Gastroesophageal sphincter (tissue), 3 donors: ENCODE measurements around the gene JPH4.

Experiments used
- CTCF ChIP-seq, 4 experiments: fragments of 200-600 bp in 2 of 4; fragments of 450-650 bp in 2 of 4; sonication (generic) in 1 of 4; IDR thresholded peaks; one replicate each; pipeline ENCODE4 v1.5.1; 2017 to 2019; ENCODE audit warnings: antibody characterized with exemption in 4 of 4, mild to moderate bottlenecking in 2 of 4, moderate library complexity in 2 of 4
- EP300 ChIP-seq: sonication (generic); formaldehyde crosslinking; IDR thresholded peaks from one replicate; pipeline ENCODE4 v1.6.1; 2017; ENCODE audit warnings: antibody characterized with exemption, mild to moderate bottlenecking
- POLR2A ChIP-seq, 2 donors: fragments of 450-650 bp; IDR thresholded peaks; one replicate each; pipeline ENCODE4 v1.6.1; 2017; ENCODE audit warnings: antibody characterized with exemption in 2 of 2, mild to moderate bottlenecking in 2 of 2, moderate library complexity in 1 of 2
- POLR2AphosphoS5 ChIP-seq: sonication (generic); formaldehyde crosslinking; IDR thresholded peaks from one replicate; pipeline ENCODE4 v1.6.1; 2017; ENCODE audit warnings: antibody characterized with exemption

GRCh38 chr14:23579311-23579630 lies 681 bp upstream of the JPH4 start:
- no peak for TF ChIP-seq POLR2A (IDR thresholded peaks at IDR 0.05)
- no peak for TF ChIP-seq CTCF (IDR thresholded peaks at IDR 0.05)
- no peak for TF ChIP-seq POLR2AphosphoS5
- TF ChIP-seq EP300, result no peak
